AG09309 (cell line): Measurements from ENCODE around the gene GABRB1.

ENCODE experiments used
- DNase-seq: peaks from one replicate; pipeline ENCODE4 v3.0.0-alpha.2; 2010; ENCODE audit warnings: low read depth
- H3K4me3 ChIP-seq: 2 replicates; pipeline ENCODE4 v1.5.1; 2011; ENCODE audit warnings: mild to moderate bottlenecking, low read depth, low read length, moderate library complexity; ENCODE audit not compliant: control insufficient read depth
- CTCF ChIP-seq: IDR thresholded peaks from 2 replicates; pipeline ENCODE4 v1.5.1; 2011; ENCODE audit warnings: mild to moderate bottlenecking, low read depth, low read length, inconsistent platforms; ENCODE audit not compliant: insufficient read depth, control insufficient read depth; ENCODE audit errors: missing control alignments

GABRB1 gene

GRCh38 chr4:47315346-47315745 lies 284.0 kb downstream of the GABRB1 start:
- no peak for TF ChIP-seq CTCF
- no peak for DNase-seq
- H3K4me3 ChIP-seq: no peak overlapping the region

- no peak overlapping the region for H3K4me3 ChIP-seq
- TF ChIP-seq CTCF: no peak
- DNase-seq: no peak
Observed at GRCh38 chr4:47326025-47326424, 294.7 kb downstream of the GABRB1 start.

- no peak for TF ChIP-seq CTCF
- DNase-seq: no peak
Observed at GRCh38 chr4:47330866-47331265, 299.5 kb downstream of the GABRB1 start.

GRCh38 chr4:47334652-47335051 lies 303.3 kb downstream of the GABRB1 start:
- TF ChIP-seq CTCF: no peak
- no peak for DNase-seq

More at GRCh38 chr4:47330866-47331265, 299.5 kb downstream of the GABRB1 start:
- H3K4me3 ChIP-seq: no peak overlapping the region

GRCh38 chr4:47337893-47338292 lies 306.5 kb downstream of the GABRB1 start:
- TF ChIP-seq CTCF: no peak
- no peak for DNase-seq
- no peak overlapping the region for H3K4me3 ChIP-seq

More at GRCh38 chr4:47334652-47335051, 303.3 kb downstream of the GABRB1 start:
- H3K4me3 ChIP-seq: no peak overlapping the region

GRCh38 chr4:47340914-47341313 lies 309.5 kb downstream of the GABRB1 start:
- DNase-seq: no peak
- H3K4me3 ChIP-seq: no peak overlapping the region
- TF ChIP-seq CTCF: no peak

GRCh38 chr4:47342796-47343195 lies 311.4 kb downstream of the GABRB1 start:
- no peak overlapping the region for H3K4me3 ChIP-seq
- TF ChIP-seq CTCF: no peak
- DNase-seq: no peak
